Measurements from ENCODE around the gene TMEM91. TPM values are rescaled to one million over a fixed set of nuclear protein-coding genes. Genes with fewer than 3 reads are reported as not detected.

TMEM91 gene
- total and polyA plus RNA-seq, 9 of the 15 experiments (the other 6 are each of a cell fraction or from before 2014, with no cell fraction given) = 1.2 to 5.2 (median 2.7) TPM

DNA sequence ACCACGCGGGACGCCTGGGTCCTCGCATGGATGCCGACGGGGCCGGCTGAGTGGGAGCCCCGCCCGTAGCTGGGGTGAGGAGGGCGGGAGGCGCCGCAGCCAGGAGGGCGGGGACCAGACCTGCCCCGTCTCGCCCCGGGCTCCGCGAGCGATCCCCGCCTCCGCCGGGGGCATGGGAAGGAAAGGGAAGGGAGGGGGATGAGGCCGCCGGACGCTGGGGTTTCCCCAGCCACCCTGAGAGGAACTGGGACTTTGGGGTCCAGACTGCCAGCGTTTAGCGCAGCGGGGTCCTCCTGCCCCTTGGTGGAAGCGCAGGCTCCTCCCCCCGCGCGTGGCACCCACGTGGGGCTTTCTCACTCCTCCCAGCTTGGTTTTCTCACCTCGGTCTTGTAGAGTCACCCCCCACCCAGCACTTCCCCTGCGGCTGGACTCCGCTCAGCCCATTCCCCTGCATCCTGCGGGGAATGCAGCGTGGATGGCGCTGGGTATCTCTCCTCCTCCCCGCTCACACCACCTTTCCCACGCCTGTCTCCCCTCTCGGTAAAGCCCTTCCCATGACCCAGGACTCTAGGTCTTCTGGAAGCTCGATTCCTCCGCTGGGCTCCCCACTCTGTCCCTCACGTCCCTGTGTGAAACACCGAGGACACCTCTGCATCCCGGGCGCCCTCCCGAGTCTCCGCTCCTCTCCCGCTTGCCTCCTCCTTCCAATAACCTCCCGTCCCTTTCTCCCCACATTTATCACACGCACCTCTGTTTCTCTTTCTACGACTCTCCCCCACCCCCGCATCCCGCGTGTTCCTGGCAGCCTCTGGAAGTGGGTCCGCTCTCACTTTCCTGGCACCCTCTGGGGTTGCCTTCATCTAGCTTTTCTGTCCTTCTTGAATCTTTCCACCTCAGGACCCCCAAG lies 24.7 kb upstream of the TMEM91 start (continued):
- TF ChIP-seq KDM4B (IDR thresholded peaks at IDR 0.05; ENCODE audit: borderline replicate concordance in 2 of 2, low read depth in 1 of 2) (no peak), ZSCAN29 (IDR thresholded peaks at IDR 0.05) (no peak), OTX1 (CRISPR knock-in tag; IDR thresholded peaks at IDR 0.05) (no peak), ZNF668 (CRISPR knock-in tag; IDR thresholded peaks at IDR 0.05) (no peak), L3MBTL2 (IDR thresholded peaks at IDR 0.05) (no peak), ZBTB7A (IDR thresholded peaks at IDR 0.05; ENCODE audit: borderline replicate concordance, control insufficient read depth, low read depth, low read length) (peak; percentile 79; the same call in 1 of the 2 replicates), SIN3B (IDR thresholded peaks at IDR 0.05; ENCODE audit: low read depth) (no peak), YBX1 (IDR thresholded peaks at IDR 0.05) (no peak), HMG20A (CRISPR knock-in tag; conservative IDR thresholded peaks at IDR 0.05) (no peak), ZNF76 (CRISPR knock-in tag; IDR thresholded peaks at IDR 0.05; ENCODE audit: borderline replicate concordance) (no peak), ARHGAP35 (IDR thresholded peaks at IDR 0.05; ENCODE audit: partially characterized antibody) (no peak), CBX5 (IDR thresholded peaks at IDR 0.05; ENCODE audit: borderline replicate concordance, low read depth) (no peak), SP2 (IDR thresholded peaks at IDR 0.05; ENCODE audit: extremely low read depth, low read depth, low read length, poor library complexity, severe bottlenecking) (no peak)
- TF ChIP-seq, protein P1, sequence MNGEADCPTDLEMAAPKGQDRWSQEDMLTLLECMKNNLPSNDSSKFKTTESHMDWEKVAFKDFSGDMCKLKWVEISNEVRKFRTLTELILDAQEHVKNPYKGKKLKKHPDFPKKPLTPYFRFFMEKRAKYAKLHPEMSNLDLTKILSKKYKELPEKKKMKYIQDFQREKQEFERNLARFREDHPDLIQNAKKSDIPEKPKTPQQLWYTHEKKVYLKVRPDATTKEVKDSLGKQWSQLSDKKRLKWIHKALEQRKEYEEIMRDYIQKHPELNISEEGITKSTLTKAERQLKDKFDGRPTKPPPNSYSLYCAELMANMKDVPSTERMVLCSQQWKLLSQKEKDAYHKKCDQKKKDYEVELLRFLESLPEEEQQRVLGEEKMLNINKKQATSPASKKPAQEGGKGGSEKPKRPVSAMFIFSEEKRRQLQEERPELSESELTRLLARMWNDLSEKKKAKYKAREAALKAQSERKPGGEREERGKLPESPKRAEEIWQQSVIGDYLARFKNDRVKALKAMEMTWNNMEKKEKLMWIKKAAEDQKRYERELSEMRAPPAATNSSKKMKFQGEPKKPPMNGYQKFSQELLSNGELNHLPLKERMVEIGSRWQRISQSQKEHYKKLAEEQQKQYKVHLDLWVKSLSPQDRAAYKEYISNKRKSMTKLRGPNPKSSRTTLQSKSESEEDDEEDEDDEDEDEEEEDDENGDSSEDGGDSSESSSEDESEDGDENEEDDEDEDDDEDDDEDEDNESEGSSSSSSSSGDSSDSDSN (IDR thresholded peaks at IDR 0.05; ENCODE audit: borderline replicate concordance in 1 of 2, low read depth in 2 of 2, low read length in 2 of 2) = 0 out of 4 replicates have a peak, but pooled peaks of 1 of the 2 experiments have one; percentile 55
- TF ChIP-seq, protein P2, sequence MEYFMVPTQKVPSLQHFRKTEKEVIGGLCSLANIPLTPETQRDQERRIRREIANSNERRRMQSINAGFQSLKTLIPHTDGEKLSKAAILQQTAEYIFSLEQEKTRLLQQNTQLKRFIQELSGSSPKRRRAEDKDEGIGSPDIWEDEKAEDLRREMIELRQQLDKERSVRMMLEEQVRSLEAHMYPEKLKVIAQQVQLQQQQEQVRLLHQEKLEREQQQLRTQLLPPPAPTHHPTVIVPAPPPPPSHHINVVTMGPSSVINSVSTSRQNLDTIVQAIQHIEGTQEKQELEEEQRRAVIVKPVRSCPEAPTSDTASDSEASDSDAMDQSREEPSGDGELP (CRISPR knock-in tag; IDR thresholded peaks at IDR 0.05; ENCODE audit: borderline replicate concordance) = 0 out of 2 replicates have a peak, but pooled peaks have one; percentile 43
- TF ChIP-seq, protein P3, sequence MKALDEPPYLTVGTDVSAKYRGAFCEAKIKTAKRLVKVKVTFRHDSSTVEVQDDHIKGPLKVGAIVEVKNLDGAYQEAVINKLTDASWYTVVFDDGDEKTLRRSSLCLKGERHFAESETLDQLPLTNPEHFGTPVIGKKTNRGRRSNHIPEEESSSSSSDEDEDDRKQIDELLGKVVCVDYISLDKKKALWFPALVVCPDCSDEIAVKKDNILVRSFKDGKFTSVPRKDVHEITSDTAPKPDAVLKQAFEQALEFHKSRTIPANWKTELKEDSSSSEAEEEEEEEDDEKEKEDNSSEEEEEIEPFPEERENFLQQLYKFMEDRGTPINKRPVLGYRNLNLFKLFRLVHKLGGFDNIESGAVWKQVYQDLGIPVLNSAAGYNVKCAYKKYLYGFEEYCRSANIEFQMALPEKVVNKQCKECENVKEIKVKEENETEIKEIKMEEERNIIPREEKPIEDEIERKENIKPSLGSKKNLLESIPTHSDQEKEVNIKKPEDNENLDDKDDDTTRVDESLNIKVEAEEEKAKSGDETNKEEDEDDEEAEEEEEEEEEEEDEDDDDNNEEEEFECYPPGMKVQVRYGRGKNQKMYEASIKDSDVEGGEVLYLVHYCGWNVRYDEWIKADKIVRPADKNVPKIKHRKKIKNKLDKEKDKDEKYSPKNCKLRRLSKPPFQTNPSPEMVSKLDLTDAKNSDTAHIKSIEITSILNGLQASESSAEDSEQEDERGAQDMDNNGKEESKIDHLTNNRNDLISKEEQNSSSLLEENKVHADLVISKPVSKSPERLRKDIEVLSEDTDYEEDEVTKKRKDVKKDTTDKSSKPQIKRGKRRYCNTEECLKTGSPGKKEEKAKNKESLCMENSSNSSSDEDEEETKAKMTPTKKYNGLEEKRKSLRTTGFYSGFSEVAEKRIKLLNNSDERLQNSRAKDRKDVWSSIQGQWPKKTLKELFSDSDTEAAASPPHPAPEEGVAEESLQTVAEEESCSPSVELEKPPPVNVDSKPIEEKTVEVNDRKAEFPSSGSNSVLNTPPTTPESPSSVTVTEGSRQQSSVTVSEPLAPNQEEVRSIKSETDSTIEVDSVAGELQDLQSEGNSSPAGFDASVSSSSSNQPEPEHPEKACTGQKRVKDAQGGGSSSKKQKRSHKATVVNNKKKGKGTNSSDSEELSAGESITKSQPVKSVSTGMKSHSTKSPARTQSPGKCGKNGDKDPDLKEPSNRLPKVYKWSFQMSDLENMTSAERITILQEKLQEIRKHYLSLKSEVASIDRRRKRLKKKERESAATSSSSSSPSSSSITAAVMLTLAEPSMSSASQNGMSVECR (CRISPR knock-in tag; IDR thresholded peaks at IDR 0.05) = peak; percentile 51; the same call in 1 of the 2 replicates

All from K562 (cell line).